ENCODE data around the gene CCDC28B.

GRCh38 chr1:32241001-32241763 is 40.8 kb downstream of the CCDC28B start:
- TF ChIP-seq CTCF (IDR thresholded peaks at IDR 0.05) (no peak), POLR2AphosphoS5 (IDR thresholded peaks at IDR 0.05) (no peak)
